ENCODE data around the gene ACOT4. TPM values are rescaled to one million over a fixed set of nuclear protein-coding genes. Genes with fewer than 3 reads are reported as not detected.

ACOT4 gene
- total RNA-seq, 1 donor from 2014 or later = 0.49 TPM

- Histone ChIP-seq H3K27ac (no peak overlapping the region), H3K36me3 (no peaks in the 10 kb centered on the region), H3K4me3 (no peak overlapping the region), H3K9me3 (no peaks in the 10 kb centered on the region), H3K27me3 (no peaks in the 10 kb centered on the region), H3K4me1 (peaks cover 15% of the 10 kb centered on the region)
- intact Hi-C loops (cut with DNase I) = loop anchor here (10.0 kb wide), 1 partner anchor 74 kb away; the partner anchor contains the start of gene PNMA1
- DNase-seq (ENCODE audit: extremely low spot score in 2 of 2) = no peak
- no peak for TF ChIP-seq POLR2A (IDR thresholded peaks at IDR 0.05)
- TF ChIP-seq POLR2AphosphoS5 (IDR thresholded peaks at IDR 0.05; ENCODE audit: insufficient read depth in 1 of 2, low read depth in 1 of 2) = no peak
- TF ChIP-seq CTCF (IDR thresholded peaks at IDR 0.05) = no peak
Observed at GRCh38 chr14:73640796-73641365, 49.2 kb downstream of the ACOT4 start.

GRCh38 chr14:73644531-73645247 is 53.0 kb downstream of the ACOT4 start, which contains the start of gene DNAL1:
TSS of gene DNAL1 (plus strand) at chr14:73644986. CDS start at chr14:73645040, 54 bp downstream.
- H3K27ac ChIP-seq = peak within 1 kb of the TSS; percentile 80
- peak in 1 of 2 donors; percentile 31 for TF ChIP-seq POLR2A (IDR thresholded peaks at IDR 0.05)
- peak; percentile 89 to 92 for TF ChIP-seq POLR2AphosphoS5 (IDR thresholded peaks at IDR 0.05; ENCODE audit: insufficient read depth in 1 of 2, low read depth in 1 of 2)
- no peak for TF ChIP-seq CTCF (IDR thresholded peaks at IDR 0.05)
- peaks cover 20% of the 10 kb centered on the region for H3K4me1 ChIP-seq
- H3K36me3 ChIP-seq = no peaks in the 10 kb centered on the region
- no peaks in the 10 kb centered on the region for H3K27me3 ChIP-seq
- H3K4me3 ChIP-seq = peak within 1 kb of the TSS; percentile 76 to 86
- intact Hi-C loops (cut with DNase I) = loop anchor here (10.0 kb wide), 1 partner anchor 70 kb away; the partner anchor contains the start of gene PNMA1
- no peaks in the 10 kb centered on the region for H3K9me3 ChIP-seq
- DNase-seq (ENCODE audit: extremely low spot score in 2 of 2) = no peak

DNA sequence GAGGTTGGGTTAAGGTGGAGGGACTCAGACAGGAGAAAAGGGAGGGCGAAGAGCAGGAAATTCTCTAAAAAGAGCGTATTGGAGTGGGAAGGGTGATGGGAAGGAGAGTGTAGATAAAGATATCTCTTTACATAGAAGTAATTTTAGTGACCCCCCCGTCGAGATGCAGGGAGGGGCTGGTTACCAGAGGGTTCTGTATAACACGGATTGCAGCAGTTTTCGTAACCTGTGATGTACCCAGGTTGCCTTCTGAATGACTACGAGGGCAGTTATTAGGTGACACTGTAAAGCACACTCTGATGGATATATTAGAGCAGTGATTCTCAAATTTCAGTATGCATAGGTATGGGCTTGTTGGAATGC is 53.6 kb downstream of the ACOT4 start:
- no peak for DNase-seq (ENCODE audit: extremely low spot score in 2 of 2)
- peak overlapping the region; percentile 80 for H3K27ac ChIP-seq
- H3K27me3 ChIP-seq = no peaks in the 10 kb centered on the region
- H3K9me3 ChIP-seq = no peaks in the 10 kb centered on the region
- H3K4me3 ChIP-seq = peak overlapping the region; percentile 76 to 86
- H3K4me1 ChIP-seq = peaks cover 20% of the 10 kb centered on the region
- intact Hi-C loops (cut with DNase I) = loop anchor here (10.0 kb wide), 1 partner anchor 70 kb away; the partner anchor contains the start of gene PNMA1
- H3K36me3 ChIP-seq = no peaks in the 10 kb centered on the region
- TF ChIP-seq POLR2A (IDR thresholded peaks at IDR 0.05) = no peak
- TF ChIP-seq POLR2AphosphoS5 (IDR thresholded peaks at IDR 0.05; ENCODE audit: insufficient read depth in 1 of 2, low read depth in 1 of 2) = no peak
- no peak for TF ChIP-seq CTCF (IDR thresholded peaks at IDR 0.05)

Other genes with a start within 250 kb of the ACOT4 start
- gene NUMB, start 133.3 kb upstream of the ACOT4 start, total RNA-seq = 48.1 TPM
- gene RIOX1, start 100.9 kb upstream of the ACOT4 start, total RNA-seq = 16.7 TPM
- gene ACOT1, start 54.7 kb upstream of the ACOT4 start, total RNA-seq = 5.2 TPM
- gene HEATR4, start 32.9 kb upstream of the ACOT4 start, total RNA-seq = not detected
- gene ACOT2, start 22.7 kb upstream of the ACOT4 start, total RNA-seq = 48.1 TPM
- not detected for gene ACOT6, start 20.6 kb downstream of the ACOT4 start, total RNA-seq
- 4.7 TPM for gene DNAL1, start 53.1 kb downstream of the ACOT4 start, total RNA-seq
- 35.4 TPM for gene PNMA1, start 122.5 kb downstream of the ACOT4 start, total RNA-seq